K562 (cell line): ENCODE data around the gene UNC5C. TPM values are rescaled to one million over a fixed set of nuclear protein-coding genes. Genes with fewer than 3 reads are reported as not detected.

Experiments
- C11orf30 ChIP-seq: fragments of 450-650 bp; IDR thresholded peaks from 2 replicates; pipeline ENCODE4 v1.6.1; 2016; ENCODE audit warnings: low read depth, mild to moderate bottlenecking
- CREB1 ChIP-seq, 2 experiments: sonication (generic) in 1 of 2; formaldehyde crosslinking in 1 of 2; IDR thresholded peaks; 2 replicates each; pipeline versions ENCODE4 v1.6.1 to v1.8.0; 2012 to 2022; ENCODE audit warnings: inconsistent platforms in 1 of 2, mild to moderate bottlenecking in 1 of 2, missing genetic modification reagents in 1 of 2, moderate library complexity in 1 of 2
- ETV6 ChIP-seq, 3 experiments: fragments of 150-350 bp in 1 of 3; sonication (generic) in 1 of 3; formaldehyde crosslinking in 1 of 3; IDR thresholded peaks; 2 replicates each; pipeline versions ENCODE4 v1.6.1 to v1.8.0; 2014 to 2022; ENCODE audit warnings: borderline replicate concordance in 2 of 3, low read depth in 2 of 3, antibody characterized with exemption in 1 of 3, low read length in 1 of 3, mild to moderate bottlenecking in 1 of 3, missing genetic modification reagents in 1 of 3
- HDAC2 ChIP-seq: fragments of 450-650 bp; IDR thresholded peaks from 2 replicates; pipeline ENCODE4 v1.6.1; 2016; ENCODE audit warnings: mild to moderate bottlenecking
- KHSRP ChIP-seq: fragments of 450-650 bp; IDR thresholded peaks from 2 replicates; pipeline ENCODE4 v1.6.1; 2017
- L3MBTL2 ChIP-seq: fragments of 450-650 bp; IDR thresholded peaks from 2 replicates; pipeline ENCODE4 v1.6.1; 2016; ENCODE audit warnings: mild to moderate bottlenecking, moderate library complexity
- NR2C1 ChIP-seq, 2 experiments: fragments of 450-650 bp; IDR thresholded peaks; 2 replicates each; pipeline ENCODE4 v1.6.1; 2017; ENCODE audit warnings: mild to moderate bottlenecking in 2 of 2, antibody characterized with exemption in 1 of 2, inconsistent platforms in 1 of 2, missing compliant biosample characterization in 1 of 2, missing genetic modification characterization in 1 of 2
- SRSF7 ChIP-seq: fragments of 200-400 bp; formaldehyde crosslinking; optimal IDR thresholded peaks from 2 replicates; pipeline ENCODE3; 2017; ENCODE audit warnings: mild to moderate bottlenecking, low read depth, low read length
- SUPT5H ChIP-seq: fragments of 450-650 bp; IDR thresholded peaks from 2 replicates; pipeline ENCODE4 v1.6.1; 2016
- U2AF2 ChIP-seq: fragments of 200-400 bp; formaldehyde crosslinking; optimal IDR thresholded peaks from 2 replicates; pipeline ENCODE3; 2017; ENCODE audit warnings: low read depth, mild to moderate bottlenecking, low read length
- ZFPM2 ChIP-seq: fragments of 250-450 bp; sonication (Bioruptor Pico); IDR thresholded peaks from 2 replicates; pipeline ENCODE4 v1.5.1; 2022; ENCODE audit warnings: mild to moderate bottlenecking
- ZNF76 ChIP-seq: fragments of 250-450 bp; sonication (Bioruptor Pico); IDR thresholded peaks from 2 replicates; pipeline ENCODE4 v1.4.0; 2020; ENCODE audit warnings: mild to moderate bottlenecking, moderate library complexity, borderline replicate concordance
- ZNF79 ChIP-seq: fragments of 250-450 bp; sonication (Bioruptor Pico); IDR thresholded peaks from 2 replicates; pipeline ENCODE4 v1.4.0; 2020; ENCODE audit warnings: low read depth, mild to moderate bottlenecking, moderate library complexity
- polyA plus RNA-seq, 8 experiments: library from polyadenylated mRNA; depleted of rRNA in 4 of 8; stranded (reverse) in 5 of 8; unstranded in 3 of 8; fragments of >200 nt; fragmentation: Nextera tagmentation in 2 of 8; fragmentation: Illumina TruSeq in 1 of 8; extraction: Ambion mirVana in 2 of 8; extraction: Trizol in 1 of 8; gene quantifications; 2 replicates each; pipeline versions ENCODE4 v1.2.1 to v1.2.3, GENCODE V29; 2011 to 2014; ENCODE audit warnings: inconsistent platforms in 1 of 8, missing spikeins in 1 of 8
- total RNA-seq, 7 experiments: library from RNA; depleted of rRNA in 6 of 7; stranded (reverse); fragments of >200 nt in 6 of 7; fragmentation: Illumina TruSeq in 2 of 7; extraction: Trizol in 2 of 7; gene quantifications; 2 replicates each; pipeline versions ENCODE4 v1.2.1 to v1.2.3, GENCODE V29; 2011 to 2021; ENCODE audit warnings: low replicate concordance in 1 of 7
- TF ChIP-seq, protein P1 (sequence below), 2 experiments: fragments of 200-800 bp in 1 of 2; sonication (Bioruptor generic) in 1 of 2; sonication (generic) in 1 of 2; formaldehyde crosslinking in 1 of 2; IDR thresholded peaks in 1 of 2; conservative IDR thresholded peaks in 1 of 2; 2 replicates each; pipeline versions ENCODE4 v1.5.0 to v1.6.1; 2016 to 2020; ENCODE audit warnings: missing compliant biosample characterization in 1 of 2, missing genetic modification characterization in 1 of 2, missing genetic modification reagents in 1 of 2
- TF ChIP-seq, protein P2 (sequence below): sonication (generic); formaldehyde crosslinking; IDR thresholded peaks from 2 replicates; pipeline ENCODE4 v1.9.0; 2022; ENCODE audit warnings: mild to moderate bottlenecking, missing genetic modification reagents
- TF ChIP-seq, protein P3 (sequence below): fragments of 450-650 bp; IDR thresholded peaks from 2 replicates; pipeline ENCODE4 v1.6.1; 2016; ENCODE audit warnings: mild to moderate bottlenecking, moderate library complexity

Gene UNC5C
- total and polyA plus RNA-seq, 9 of the 15 experiments (the other 6 are each of a cell fraction or from before 2014, with no cell fraction given) = under 0.01 to 0.10 (median 0.03) TPM; not detected in 1

DNA sequence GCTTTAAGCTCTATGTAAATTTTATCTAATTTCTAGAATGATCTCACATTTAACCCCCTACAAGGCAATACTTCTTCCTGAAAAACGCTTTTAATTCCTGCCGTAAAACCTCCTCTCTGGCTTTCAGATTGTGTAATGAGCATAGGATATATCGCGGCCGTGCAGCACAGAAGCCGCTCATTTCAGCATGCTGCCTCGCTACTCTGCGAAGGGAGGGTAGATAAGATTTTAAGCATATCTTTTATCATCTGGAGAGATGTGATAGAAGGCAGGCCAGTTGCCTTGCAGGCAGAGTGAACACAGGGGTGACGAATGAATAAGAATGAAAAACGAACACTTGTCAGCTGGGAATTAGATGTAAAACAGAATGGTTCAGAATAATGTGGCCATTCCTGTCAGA, 265.5 kb downstream of the UNC5C start (continued):
- TF ChIP-seq, protein P1, sequence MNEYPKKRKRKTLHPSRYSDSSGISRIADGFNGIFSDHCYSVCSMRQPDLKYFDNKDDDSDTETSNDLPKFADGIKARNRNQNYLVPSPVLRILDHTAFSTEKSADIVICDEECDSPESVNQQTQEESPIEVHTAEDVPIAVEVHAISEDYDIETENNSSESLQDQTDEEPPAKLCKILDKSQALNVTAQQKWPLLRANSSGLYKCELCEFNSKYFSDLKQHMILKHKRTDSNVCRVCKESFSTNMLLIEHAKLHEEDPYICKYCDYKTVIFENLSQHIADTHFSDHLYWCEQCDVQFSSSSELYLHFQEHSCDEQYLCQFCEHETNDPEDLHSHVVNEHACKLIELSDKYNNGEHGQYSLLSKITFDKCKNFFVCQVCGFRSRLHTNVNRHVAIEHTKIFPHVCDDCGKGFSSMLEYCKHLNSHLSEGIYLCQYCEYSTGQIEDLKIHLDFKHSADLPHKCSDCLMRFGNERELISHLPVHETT (CRISPR knock-in tag; conservative IDR thresholded peaks at IDR 0.05 in 1 of 2, IDR thresholded peaks at IDR 0.05 in 1 of 2) = no peak
- TF ChIP-seq C11orf30 (no peak), ETV6 (IDR thresholded peaks at IDR 0.05; ENCODE audit: borderline replicate concordance in 1 of 2, low read depth in 2 of 2, low read length in 1 of 2) (no peak), ETV6 (CRISPR knock-in tag; IDR thresholded peaks at IDR 0.05; ENCODE audit: borderline replicate concordance) (no peak), ZFPM2 (no peak), KHSRP (no peak), CREB1 (IDR thresholded peaks at IDR 0.05) (peak; percentile 19; the same call in 1 of the 2 replicates), CREB1 (CRISPR knock-in tag; IDR thresholded peaks at IDR 0.05) (no peak), SRSF7 (no peak), HDAC2 (no peak), SUPT5H (no peak), L3MBTL2 (peak; percentile 64), ZNF76 (CRISPR knock-in tag) (no peak), NR2C1 (IDR thresholded peaks at IDR 0.05) (no peak), NR2C1 (tag; IDR thresholded peaks at IDR 0.05) (no peak), ZNF79 (CRISPR knock-in tag) (no peak), U2AF2 (no peak)
- TF ChIP-seq, protein P2, sequence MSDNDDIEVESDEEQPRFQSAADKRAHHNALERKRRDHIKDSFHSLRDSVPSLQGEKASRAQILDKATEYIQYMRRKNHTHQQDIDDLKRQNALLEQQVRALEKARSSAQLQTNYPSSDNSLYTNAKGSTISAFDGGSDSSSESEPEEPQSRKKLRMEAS (CRISPR knock-in tag) = no peak
- TF ChIP-seq, protein P3, sequence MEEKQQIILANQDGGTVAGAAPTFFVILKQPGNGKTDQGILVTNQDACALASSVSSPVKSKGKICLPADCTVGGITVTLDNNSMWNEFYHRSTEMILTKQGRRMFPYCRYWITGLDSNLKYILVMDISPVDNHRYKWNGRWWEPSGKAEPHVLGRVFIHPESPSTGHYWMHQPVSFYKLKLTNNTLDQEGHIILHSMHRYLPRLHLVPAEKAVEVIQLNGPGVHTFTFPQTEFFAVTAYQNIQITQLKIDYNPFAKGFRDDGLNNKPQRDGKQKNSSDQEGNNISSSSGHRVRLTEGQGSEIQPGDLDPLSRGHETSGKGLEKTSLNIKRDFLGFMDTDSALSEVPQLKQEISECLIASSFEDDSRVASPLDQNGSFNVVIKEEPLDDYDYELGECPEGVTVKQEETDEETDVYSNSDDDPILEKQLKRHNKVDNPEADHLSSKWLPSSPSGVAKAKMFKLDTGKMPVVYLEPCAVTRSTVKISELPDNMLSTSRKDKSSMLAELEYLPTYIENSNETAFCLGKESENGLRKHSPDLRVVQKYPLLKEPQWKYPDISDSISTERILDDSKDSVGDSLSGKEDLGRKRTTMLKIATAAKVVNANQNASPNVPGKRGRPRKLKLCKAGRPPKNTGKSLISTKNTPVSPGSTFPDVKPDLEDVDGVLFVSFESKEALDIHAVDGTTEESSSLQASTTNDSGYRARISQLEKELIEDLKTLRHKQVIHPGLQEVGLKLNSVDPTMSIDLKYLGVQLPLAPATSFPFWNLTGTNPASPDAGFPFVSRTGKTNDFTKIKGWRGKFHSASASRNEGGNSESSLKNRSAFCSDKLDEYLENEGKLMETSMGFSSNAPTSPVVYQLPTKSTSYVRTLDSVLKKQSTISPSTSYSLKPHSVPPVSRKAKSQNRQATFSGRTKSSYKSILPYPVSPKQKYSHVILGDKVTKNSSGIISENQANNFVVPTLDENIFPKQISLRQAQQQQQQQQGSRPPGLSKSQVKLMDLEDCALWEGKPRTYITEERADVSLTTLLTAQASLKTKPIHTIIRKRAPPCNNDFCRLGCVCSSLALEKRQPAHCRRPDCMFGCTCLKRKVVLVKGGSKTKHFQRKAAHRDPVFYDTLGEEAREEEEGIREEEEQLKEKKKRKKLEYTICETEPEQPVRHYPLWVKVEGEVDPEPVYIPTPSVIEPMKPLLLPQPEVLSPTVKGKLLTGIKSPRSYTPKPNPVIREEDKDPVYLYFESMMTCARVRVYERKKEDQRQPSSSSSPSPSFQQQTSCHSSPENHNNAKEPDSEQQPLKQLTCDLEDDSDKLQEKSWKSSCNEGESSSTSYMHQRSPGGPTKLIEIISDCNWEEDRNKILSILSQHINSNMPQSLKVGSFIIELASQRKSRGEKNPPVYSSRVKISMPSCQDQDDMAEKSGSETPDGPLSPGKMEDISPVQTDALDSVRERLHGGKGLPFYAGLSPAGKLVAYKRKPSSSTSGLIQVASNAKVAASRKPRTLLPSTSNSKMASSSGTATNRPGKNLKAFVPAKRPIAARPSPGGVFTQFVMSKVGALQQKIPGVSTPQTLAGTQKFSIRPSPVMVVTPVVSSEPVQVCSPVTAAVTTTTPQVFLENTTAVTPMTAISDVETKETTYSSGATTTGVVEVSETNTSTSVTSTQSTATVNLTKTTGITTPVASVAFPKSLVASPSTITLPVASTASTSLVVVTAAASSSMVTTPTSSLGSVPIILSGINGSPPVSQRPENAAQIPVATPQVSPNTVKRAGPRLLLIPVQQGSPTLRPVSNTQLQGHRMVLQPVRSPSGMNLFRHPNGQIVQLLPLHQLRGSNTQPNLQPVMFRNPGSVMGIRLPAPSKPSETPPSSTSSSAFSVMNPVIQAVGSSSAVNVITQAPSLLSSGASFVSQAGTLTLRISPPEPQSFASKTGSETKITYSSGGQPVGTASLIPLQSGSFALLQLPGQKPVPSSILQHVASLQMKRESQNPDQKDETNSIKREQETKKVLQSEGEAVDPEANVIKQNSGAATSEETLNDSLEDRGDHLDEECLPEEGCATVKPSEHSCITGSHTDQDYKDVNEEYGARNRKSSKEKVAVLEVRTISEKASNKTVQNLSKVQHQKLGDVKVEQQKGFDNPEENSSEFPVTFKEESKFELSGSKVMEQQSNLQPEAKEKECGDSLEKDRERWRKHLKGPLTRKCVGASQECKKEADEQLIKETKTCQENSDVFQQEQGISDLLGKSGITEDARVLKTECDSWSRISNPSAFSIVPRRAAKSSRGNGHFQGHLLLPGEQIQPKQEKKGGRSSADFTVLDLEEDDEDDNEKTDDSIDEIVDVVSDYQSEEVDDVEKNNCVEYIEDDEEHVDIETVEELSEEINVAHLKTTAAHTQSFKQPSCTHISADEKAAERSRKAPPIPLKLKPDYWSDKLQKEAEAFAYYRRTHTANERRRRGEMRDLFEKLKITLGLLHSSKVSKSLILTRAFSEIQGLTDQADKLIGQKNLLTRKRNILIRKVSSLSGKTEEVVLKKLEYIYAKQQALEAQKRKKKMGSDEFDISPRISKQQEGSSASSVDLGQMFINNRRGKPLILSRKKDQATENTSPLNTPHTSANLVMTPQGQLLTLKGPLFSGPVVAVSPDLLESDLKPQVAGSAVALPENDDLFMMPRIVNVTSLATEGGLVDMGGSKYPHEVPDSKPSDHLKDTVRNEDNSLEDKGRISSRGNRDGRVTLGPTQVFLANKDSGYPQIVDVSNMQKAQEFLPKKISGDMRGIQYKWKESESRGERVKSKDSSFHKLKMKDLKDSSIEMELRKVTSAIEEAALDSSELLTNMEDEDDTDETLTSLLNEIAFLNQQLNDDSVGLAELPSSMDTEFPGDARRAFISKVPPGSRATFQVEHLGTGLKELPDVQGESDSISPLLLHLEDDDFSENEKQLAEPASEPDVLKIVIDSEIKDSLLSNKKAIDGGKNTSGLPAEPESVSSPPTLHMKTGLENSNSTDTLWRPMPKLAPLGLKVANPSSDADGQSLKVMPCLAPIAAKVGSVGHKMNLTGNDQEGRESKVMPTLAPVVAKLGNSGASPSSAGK = peak; percentile 63
